ENCODE measurements around the gene PPIA.

PPIA gene

GRCh38 chr7:44796504-44797328 lies at the start of gene PPIA:
Gene PPIA, plus strand, starts transcription at chr7:44796681. Its CDS starts 44 bp downstream, at chr7:44796725.
- peak; percentile 98 to 99 for DNase-seq

GRCh38 chr7:44748045-44748947 lies 48.2 kb upstream of the PPIA start, which contains the start of gene ZMIZ2:
Gene ZMIZ2, plus strand, starts transcription at chr7:44748847. Its CDS starts 7,403 bp downstream, at chr7:44756250.
- DNase-seq, result peak; percentile 90 to 92

- peak in 1 of 2 donors; percentile 53 for DNase-seq
These were observed 47.3 kb upstream of the PPIA start for GRCh38 chr7:44748948-44749731.

- DNase-seq, result no peak
These were observed 46.5 kb upstream of the PPIA start for GRCh38 chr7:44749992-44750391.

- no peak for DNase-seq
These were observed 46.1 kb upstream of the PPIA start for GRCh38 chr7:44750424-44750823.

GRCh38 chr7:44750921-44751571 lies 45.4 kb upstream of the PPIA start:
- DNase-seq, result peak; percentile 77 to 80

- DNase-seq, result no peak
These were observed 43.7 kb upstream of the PPIA start for GRCh38 chr7:44752822-44753221.

- no peak for DNase-seq
These were observed 41.4 kb upstream of the PPIA start for GRCh38 chr7:44754802-44755697.

- DNase-seq, result no peak
These were observed 40.5 kb upstream of the PPIA start for GRCh38 chr7:44755698-44756627.

- no peak for DNase-seq
These were observed 39.6 kb upstream of the PPIA start for GRCh38 chr7:44756904-44757303.

- no peak for DNase-seq
These were observed 39.2 kb upstream of the PPIA start for GRCh38 chr7:44757311-44757710.

- DNase-seq, result no peak
These were observed 38.7 kb upstream of the PPIA start for GRCh38 chr7:44757739-44758138.

- DNase-seq, result no peak
These were observed 37.2 kb upstream of the PPIA start for GRCh38 chr7:44759246-44759645.

GRCh38 chr7:44760034-44760580 lies 36.4 kb upstream of the PPIA start:
- no peak for DNase-seq

GRCh38 chr7:44761207-44762161 lies 35.0 kb upstream of the PPIA start:
- no peak for DNase-seq

GRCh38 chr7:44762300-44762699 lies 34.2 kb upstream of the PPIA start:
- DNase-seq, result no peak

GRCh38 chr7:44762726-44763522 lies 33.6 kb upstream of the PPIA start:
- no peak for DNase-seq

GRCh38 chr7:44764081-44764480 lies 32.4 kb upstream of the PPIA start:
- DNase-seq, result no peak

Data from CD4-positive, alpha-beta T cell treated with Interleukin-4 for 1 hour (primary cell).